ENCODE data around the gene DIPK1B. TPM values are rescaled to one million over a fixed set of nuclear protein-coding genes. Genes with fewer than 3 reads are reported as not detected.

The DIPK1B gene
- total RNA-seq, 2 experiments from 2014 or later, result not detected

DNA sequence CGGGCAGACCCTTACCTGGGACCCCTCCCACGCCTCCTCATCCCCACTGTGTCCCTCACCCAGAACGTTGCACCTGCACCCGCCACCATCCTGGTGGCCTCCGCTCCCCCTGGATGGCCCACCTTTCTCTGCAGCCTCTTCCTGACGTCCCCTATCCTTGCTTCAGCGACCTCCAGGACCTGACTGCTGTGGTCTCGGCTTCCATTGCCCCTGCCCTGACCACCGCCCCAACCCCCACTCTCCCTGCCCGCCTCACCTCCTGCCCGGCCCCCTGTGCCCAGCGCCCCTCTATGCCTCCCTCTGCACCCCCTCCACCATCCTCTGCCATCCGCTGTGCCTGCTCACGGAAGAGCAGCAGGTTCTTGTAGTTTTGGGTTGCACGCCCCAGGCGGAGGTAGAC, 28.1 kb downstream of the DIPK1B start:
- Mint-ChIP-seq H3K36me3 (no peaks in the 10 kb centered on the region), H3K9me3 (no peaks in the 10 kb centered on the region), H3K27me3 (no peaks in the 10 kb centered on the region), H3K4me3 (no peak overlapping the region), H3K27ac (no peak overlapping the region), H3K4me1 (ENCODE audit: low read depth) (peaks cover 12% of the 10 kb centered on the region)
- no peak for DNase-seq
- ChIA-PET POLR2A (no interaction called here), CTCF (interaction anchor here (1.6 kb wide), 1 partner anchor 10 kb away, joined by 4 read pairs; no protein-coding TSS in a partner anchor)
- intact Hi-C loops (cut with micrococcal nuclease), result no loop called here

DNA sequence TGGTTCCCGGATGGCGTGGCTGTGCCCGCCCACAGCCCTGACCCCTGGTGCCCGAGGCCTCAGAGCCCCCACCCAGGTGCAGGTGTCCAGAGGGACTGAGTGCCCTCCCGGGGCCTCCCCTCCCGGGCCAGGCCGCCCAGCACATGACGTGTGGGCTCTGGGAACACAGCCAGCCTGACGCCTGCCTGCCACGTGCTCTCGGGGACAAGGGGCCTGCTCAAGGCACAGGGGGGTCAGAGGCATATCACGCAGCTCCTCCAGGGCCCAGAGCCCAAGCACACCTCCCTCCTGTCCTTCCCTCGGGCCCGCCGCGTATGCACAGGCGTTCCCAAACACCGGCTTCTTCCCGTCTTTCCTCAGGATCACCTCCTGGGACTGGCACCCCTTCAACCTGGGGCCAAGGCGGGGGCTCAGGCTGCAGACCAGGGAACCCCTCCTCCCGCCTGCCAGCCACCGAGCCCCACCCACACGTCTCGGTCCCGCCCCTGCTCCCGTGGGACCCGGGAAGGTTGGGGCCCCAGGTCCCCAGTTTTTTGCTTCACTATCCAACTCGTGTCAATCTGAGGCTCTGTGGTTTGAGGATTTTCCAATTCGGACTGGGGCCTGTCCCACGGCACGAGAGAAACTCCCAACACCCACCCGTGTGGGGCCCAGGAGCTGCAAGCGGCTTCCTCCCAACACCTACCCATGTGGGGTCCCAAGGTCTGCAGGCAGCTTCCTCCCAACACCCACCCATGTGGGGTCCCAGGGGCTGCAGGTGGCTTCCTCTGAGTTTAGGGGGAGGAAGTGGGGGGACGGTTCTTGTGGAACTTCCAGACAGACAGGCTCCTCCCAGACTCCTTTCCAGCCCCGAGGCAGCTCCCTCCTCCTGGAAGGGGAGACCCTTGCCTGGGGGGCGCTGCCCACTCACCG, 28.9 kb downstream of the DIPK1B start:
- no peaks in the 10 kb centered on the region for H3K9me3 Mint-ChIP-seq
- POLR2A ChIA-PET, result interaction anchor here (1.4 kb wide), 1 partner anchor 12 kb away, joined by 10 read pairs; no protein-coding TSS in a partner anchor
- CTCF ChIA-PET, result interaction anchor here (0.7 to 1.6 kb wide), 5 partner anchors 9 to 141 kb away, joined by 3 to 8 read pairs (median 5); partner anchors contain the start of gene LCN8
- intact Hi-C loops (cut with micrococcal nuclease), result no loop called here
- H3K27ac Mint-ChIP-seq, result no peak overlapping the region
- H3K27me3 Mint-ChIP-seq, result no peaks in the 10 kb centered on the region
- H3K36me3 Mint-ChIP-seq, result no peaks in the 10 kb centered on the region
- DNase-seq, result peak; percentile 25
- H3K4me3 Mint-ChIP-seq, result peak overlapping the region; percentile 49
- H3K4me1 Mint-ChIP-seq (ENCODE audit: low read depth), result peaks cover 12% of the 10 kb centered on the region

DNA sequence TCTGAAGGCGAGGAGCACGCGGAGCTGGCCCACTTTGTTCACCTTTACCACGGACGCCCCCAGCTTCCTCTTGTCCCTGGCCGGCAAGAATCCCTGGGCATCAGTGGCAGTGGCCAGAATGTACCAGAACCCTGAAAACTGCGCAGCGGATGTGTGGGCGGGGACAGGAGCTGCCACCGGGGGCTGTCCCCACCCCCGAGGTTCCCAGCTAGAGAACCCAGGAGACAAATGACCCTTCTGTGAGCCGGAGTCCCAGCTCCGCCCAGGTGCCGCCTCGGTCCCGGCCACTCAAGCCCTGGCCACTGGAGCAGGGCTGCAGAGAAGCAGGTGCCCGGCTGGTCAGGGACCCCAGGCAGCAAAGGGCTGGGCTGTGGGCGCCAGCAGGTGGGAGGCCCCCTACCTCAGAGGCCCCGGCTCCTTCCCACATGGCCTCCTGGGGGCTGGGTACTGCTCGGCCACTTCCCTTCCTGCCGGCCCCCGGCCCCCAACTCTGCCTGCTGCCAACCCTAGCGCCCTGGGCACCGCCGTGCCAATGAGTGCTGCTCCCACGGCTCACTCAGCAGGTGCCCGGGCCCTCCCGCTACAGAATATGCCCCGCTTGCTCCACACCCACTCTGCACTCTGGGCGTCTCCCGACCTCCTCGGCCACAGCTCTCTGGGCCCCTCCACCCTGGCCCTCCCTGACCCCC, 29.7 kb downstream of the DIPK1B start:
- H3K4me3 Mint-ChIP-seq, result peak overlapping the region; percentile 49
- no peak overlapping the region for H3K27ac Mint-ChIP-seq
- H3K36me3 Mint-ChIP-seq, result no peaks in the 10 kb centered on the region
- CTCF ChIA-PET, result interaction anchor here (0.7 to 1.6 kb wide), 5 partner anchors 8 to 140 kb away, joined by 3 to 8 read pairs (median 5); partner anchors contain the start of gene LCN8
- no peaks in the 10 kb centered on the region for H3K9me3 Mint-ChIP-seq
- peaks cover 12% of the 10 kb centered on the region for H3K4me1 Mint-ChIP-seq (ENCODE audit: low read depth)
- POLR2A ChIA-PET, result interaction anchor here (1.4 kb wide), 1 partner anchor 13 kb away, joined by 10 read pairs; no protein-coding TSS in a partner anchor
- intact Hi-C loops (cut with micrococcal nuclease), result no loop called here
- H3K27me3 Mint-ChIP-seq, result no peaks in the 10 kb centered on the region
- DNase-seq, result peak; percentile 74

DNA sequence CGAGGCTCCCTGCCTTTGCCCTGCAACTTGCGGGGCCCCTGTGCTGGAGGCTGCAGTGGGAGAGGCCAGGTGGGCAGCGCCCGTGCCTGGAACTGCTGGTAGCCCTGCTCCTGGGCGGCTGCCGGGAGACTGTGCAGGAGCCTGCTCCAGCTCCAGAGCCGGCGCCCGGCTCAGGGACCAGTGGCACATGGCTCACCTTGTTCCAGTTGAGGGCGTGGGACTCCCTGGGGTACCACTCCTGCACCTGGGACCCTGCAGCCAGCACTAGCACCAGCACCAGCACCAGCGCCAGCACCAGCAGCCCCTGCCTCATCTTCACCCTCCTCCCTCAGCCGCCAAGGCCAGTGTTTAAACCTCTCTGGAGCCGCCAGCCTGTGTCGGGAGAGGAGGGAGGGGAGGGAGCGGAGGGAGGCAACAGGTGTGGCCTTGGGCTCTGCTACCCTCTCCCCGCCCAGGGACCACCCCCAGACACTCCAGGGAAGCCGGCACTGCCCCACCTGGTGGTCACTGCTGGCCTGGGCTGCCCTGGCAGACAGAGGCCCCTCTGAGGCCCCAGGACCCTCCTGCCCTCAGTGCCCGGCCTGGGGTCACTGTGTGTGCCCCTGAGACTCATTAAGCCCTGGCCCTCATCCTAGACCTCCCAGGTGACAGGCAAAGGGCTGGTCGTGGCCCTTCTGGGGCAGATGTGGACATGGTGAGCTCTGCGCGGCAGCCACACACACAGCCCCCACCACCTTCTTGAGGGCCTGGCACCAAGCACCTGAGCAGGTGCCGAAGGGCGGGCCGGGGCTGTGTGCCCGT, 30.4 kb downstream of the DIPK1B start, which contains the start of gene LCN10:
Gene LCN10 (minus strand): TSS at position 350 of the 801 bp plus-strand sequence. CDS start 37 bp downstream, at position 313.
- H3K27me3 Mint-ChIP-seq, result no peaks in the 10 kb centered on the region
- H3K4me3 Mint-ChIP-seq, result peak within 1 kb of the TSS; percentile 49
- DNase-seq, result no peak
- intact Hi-C loops (cut with micrococcal nuclease), result no loop called here
- CTCF ChIA-PET, result interaction anchor here (1.4 to 1.5 kb wide), 2 partner anchors 15 to 16 kb away, joined by 6 to 8 read pairs; partner anchors contain the start of gene LCN8
- no peaks in the 10 kb centered on the region for H3K9me3 Mint-ChIP-seq
- H3K27ac Mint-ChIP-seq, result no peak within 1 kb of the TSS
- H3K4me1 Mint-ChIP-seq (ENCODE audit: low read depth), result peaks cover 12% of the 10 kb centered on the region
- H3K36me3 Mint-ChIP-seq, result no peaks in the 10 kb centered on the region
- POLR2A ChIA-PET, result no interaction called here

DNA sequence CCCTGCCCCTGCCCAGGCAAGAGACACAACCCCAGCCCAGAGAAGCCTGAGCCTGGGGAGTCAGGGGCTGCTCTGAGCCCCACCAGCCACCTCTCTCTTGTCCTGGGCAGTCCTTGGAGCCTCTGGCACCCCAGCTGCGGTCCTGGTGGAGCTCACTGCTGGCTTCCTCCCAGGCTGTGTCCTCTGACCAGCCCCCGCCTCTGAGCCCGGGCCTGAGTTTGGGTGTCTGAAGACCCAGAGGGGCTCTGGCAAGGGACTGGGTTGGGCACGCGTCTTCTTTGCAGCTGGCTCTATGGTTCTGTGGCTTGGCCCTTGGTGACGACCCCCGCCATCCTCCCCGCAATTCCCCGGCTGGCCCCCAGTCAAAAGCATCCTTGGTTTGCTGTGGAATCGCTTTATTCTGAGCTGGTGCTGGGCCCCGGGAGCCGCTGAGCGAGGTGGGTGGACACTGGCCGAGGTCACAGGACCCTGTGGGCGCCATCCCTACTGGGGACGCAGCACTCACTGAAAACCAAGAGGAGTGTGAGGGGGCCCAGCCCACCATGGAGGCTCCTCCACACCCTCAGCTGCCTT, 31.4 kb downstream of the DIPK1B start:
- H3K27ac Mint-ChIP-seq, result no peak overlapping the region
- CTCF ChIA-PET, result interaction anchor here (1.3 kb wide), 1 partner anchor 49 kb away, joined by 3 read pairs; no protein-coding TSS in a partner anchor
- DNase-seq, result no peak
- no peaks in the 10 kb centered on the region for H3K27me3 Mint-ChIP-seq
- no peak overlapping the region for H3K4me3 Mint-ChIP-seq
- H3K9me3 Mint-ChIP-seq, result no peaks in the 10 kb centered on the region
- no peaks in the 10 kb centered on the region for H3K36me3 Mint-ChIP-seq
- intact Hi-C loops (cut with micrococcal nuclease), result no loop called here
- peaks cover 12% of the 10 kb centered on the region for H3K4me1 Mint-ChIP-seq (ENCODE audit: low read depth)
- POLR2A ChIA-PET, result no interaction called here

DNA sequence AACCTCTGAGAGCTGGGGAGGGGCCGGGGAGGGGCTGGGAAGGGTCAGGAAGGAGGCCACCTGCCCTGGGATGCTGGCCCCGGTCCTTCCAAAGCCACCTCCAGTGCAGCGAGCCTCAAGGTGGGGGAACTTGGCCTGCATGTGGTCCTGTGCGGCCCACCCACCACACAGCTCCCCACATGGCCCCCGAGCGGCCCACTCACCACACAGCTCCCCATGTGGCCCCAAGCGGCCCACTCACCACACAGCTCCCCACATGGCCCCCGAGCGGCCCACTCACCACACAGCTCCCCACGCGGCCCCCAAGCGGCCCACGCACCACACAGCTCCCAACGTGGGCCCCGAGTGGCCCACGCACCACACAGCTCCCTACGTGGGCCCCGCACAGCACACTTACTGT, 32.4 kb downstream of the DIPK1B start:
- H3K27me3 Mint-ChIP-seq, result no peaks in the 10 kb centered on the region
- H3K36me3 Mint-ChIP-seq, result no peaks in the 10 kb centered on the region
- H3K4me1 Mint-ChIP-seq (ENCODE audit: low read depth), result peaks cover 12% of the 10 kb centered on the region
- DNase-seq, result no peak
- intact Hi-C loops (cut with micrococcal nuclease), result no loop called here
- H3K27ac Mint-ChIP-seq, result no peak overlapping the region
- no peaks in the 10 kb centered on the region for H3K9me3 Mint-ChIP-seq
- ChIA-PET POLR2A (interaction anchor here (1.1 kb wide), 1 partner anchor 16 kb away, joined by 4 read pairs; no protein-coding TSS in a partner anchor), CTCF (no interaction called here)
- H3K4me3 Mint-ChIP-seq, result no peak overlapping the region

DNA sequence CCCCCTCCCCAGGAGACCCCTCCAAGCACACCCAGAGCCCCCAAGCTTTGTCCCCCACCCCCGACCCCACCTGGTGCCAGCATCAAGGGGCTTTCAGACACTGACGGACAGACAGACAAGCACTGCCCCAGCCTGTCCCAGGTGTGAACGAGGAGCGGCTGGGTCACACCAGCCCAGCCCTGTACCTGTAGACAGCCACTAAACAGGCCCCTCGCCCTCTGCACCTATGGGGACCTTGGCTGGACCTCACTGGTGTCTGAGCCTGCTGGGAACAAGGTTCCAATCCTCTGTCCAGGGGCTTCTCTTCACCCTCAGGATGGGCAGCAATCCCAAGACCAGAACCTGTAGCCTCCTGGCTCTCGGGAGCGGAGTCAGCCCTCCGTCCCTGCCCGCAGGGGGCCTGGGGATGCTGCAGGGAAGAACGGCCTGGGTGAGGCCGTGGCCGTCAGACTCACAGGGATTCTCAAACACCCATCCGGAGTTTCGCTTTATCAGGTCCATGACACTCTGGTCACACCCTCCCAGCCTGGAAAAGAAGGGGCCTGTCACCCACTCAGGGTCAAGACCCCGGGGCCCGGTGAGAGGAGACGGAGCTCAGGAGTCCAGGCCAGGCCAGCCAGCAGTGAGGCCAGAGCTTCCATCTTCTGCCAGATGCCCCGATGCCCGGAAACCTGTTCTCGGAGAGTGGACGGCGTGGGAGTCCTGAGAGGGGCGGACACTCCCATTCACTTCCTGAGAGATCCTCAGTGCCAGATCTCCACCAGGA, 33.2 kb downstream of the DIPK1B start:
- CTCF ChIA-PET, result no interaction called here

DNA sequence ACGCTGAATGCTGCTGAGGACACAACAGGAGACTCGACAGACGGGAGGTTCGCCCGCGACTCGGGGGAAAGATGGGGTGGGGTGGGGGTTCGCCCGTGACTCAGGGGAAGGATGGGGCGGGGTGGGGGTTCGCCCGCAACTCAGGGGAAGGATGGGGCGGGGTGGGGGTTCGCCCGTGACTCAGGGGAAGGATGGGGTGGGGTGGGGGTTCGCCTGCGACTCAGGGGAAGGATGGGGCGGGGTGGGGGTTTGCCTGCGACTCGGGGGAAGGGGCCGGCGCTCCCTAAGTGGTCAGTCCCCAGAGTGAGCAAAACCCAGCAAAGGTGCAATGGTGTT, 33.8 kb downstream of the DIPK1B start:
- Mint-ChIP-seq H3K36me3 (no peaks in the 10 kb centered on the region), H3K4me3 (no peak overlapping the region), H3K9me3 (peaks cover 5% of the 10 kb centered on the region), H3K4me1 (ENCODE audit: low read depth) (peaks cover 16% of the 10 kb centered on the region), H3K27ac (no peak overlapping the region), H3K27me3 (no peaks in the 10 kb centered on the region)
- CTCF ChIA-PET, result no interaction called here
- intact Hi-C loops (cut with micrococcal nuclease), result no loop called here
- DNase-seq, result no peak
- POLR2A ChIA-PET, result no interaction called here

More for the DNA sequence above, 33.2 kb downstream of the DIPK1B start:
- POLR2A ChIA-PET, result interaction anchor here (1.1 kb wide), 1 partner anchor 17 kb away, joined by 4 read pairs; no protein-coding TSS in a partner anchor
- Mint-ChIP-seq H3K36me3 (no peaks in the 10 kb centered on the region), H3K4me1 (ENCODE audit: low read depth) (peaks cover 16% of the 10 kb centered on the region), H3K27ac (no peak overlapping the region), H3K27me3 (no peaks in the 10 kb centered on the region), H3K4me3 (no peak overlapping the region), H3K9me3 (peaks cover 1% of the 10 kb centered on the region)
- no peak for DNase-seq
- intact Hi-C loops (cut with micrococcal nuclease), result no loop called here

DNA sequence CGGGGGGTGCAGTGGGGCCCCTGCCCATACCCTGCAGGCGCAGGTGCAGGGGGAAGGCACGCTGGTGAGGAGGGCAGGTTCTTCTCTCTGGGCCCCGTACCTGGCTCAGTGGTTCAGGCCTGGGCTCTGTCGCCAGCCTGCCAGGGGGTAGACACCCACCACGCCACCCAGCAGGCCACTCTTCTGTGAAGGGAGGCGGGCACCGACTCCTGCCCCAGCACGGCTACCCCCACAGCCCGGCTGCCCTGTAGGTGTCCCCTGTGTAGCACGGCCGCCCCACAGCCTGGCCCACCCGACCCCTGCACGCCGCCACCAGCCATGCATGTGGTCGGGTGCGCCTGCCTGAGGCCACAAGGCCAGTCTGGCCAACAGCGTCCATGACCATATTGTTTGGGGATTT, 34.2 kb downstream of the DIPK1B start:
- peaks cover under 1% of the 10 kb centered on the region for H3K27me3 Mint-ChIP-seq
- H3K27ac Mint-ChIP-seq, result no peak overlapping the region
- no peak for DNase-seq
- H3K36me3 Mint-ChIP-seq, result peaks cover 2% of the 10 kb centered on the region
- intact Hi-C loops (cut with micrococcal nuclease), result no loop called here
- ChIA-PET CTCF (no interaction called here), POLR2A (no interaction called here)
- H3K9me3 Mint-ChIP-seq, result peaks cover 10% of the 10 kb centered on the region
- peaks cover 13% of the 10 kb centered on the region for H3K4me1 Mint-ChIP-seq (ENCODE audit: low read depth)
- H3K4me3 Mint-ChIP-seq, result no peak overlapping the region

DNA sequence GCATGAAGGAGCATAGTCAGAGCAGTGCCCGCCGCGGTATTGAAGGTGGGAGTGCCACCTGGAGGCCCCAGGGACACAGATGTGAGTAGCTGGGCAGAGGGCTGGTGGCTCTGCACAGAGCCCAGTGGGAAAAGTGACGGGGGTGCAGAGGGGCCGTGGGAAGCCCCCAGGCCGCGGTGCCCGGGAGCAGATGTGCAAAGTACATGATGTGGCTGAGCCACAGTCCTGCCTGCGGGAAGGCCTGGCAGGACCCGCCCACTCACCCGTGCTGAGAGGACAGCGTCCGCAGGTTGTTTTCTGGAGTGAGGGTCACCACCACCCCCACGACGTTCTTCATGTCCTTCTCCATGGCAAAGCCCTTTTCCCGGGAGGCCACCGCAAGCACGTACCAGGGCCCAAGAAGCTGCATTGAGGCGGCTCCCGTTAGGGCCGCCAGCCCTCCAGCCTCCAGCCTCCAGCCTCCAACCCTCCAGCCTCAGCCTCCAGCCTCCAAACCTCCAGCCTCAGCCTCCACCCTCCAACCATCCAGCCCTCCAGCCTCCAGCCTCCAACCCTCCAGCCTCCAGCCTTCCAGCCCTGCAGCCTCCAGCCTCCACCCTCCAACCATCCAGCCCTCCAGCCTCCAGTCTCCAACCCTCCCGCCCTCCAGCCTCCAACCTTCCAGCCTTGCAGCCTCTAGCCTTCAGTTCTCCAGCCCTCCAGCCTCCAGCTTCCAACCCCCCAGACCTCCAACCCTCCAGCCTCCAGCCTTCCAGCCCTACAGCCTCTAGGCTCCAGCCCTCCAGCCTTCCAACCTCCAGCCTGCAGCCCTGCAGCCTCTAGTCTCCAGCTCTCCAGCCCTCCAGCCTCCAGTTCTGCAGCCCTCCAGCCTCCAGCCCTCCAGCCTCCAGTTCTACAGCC, 35.0 kb downstream of the DIPK1B start:
- H3K27ac Mint-ChIP-seq, result no peak overlapping the region
- POLR2A ChIA-PET, result interaction anchor here (0.9 kb wide), 1 partner anchor 19 kb away, joined by 3 read pairs; no protein-coding TSS in a partner anchor
- peaks cover 18% of the 10 kb centered on the region for H3K9me3 Mint-ChIP-seq
- CTCF ChIA-PET, result no interaction called here
- no peak overlapping the region for H3K4me3 Mint-ChIP-seq
- peaks cover 9% of the 10 kb centered on the region for H3K36me3 Mint-ChIP-seq
- intact Hi-C loops (cut with micrococcal nuclease), result no loop called here
- H3K4me1 Mint-ChIP-seq (ENCODE audit: low read depth), result peaks cover 9% of the 10 kb centered on the region
- DNase-seq, result no peak
- peaks cover 7% of the 10 kb centered on the region for H3K27me3 Mint-ChIP-seq

Measured in activated CD4-positive, alpha-beta memory T cell treated with anti-CD3 and anti-CD28 coated beads for 36 hours (primary cell).